Measurements from ENCODE around the gene SORCS2.
A peak's percentile ranks its signal among the peaks of the same experiment; 100 is the strongest.

Gene SORCS2

DNA sequence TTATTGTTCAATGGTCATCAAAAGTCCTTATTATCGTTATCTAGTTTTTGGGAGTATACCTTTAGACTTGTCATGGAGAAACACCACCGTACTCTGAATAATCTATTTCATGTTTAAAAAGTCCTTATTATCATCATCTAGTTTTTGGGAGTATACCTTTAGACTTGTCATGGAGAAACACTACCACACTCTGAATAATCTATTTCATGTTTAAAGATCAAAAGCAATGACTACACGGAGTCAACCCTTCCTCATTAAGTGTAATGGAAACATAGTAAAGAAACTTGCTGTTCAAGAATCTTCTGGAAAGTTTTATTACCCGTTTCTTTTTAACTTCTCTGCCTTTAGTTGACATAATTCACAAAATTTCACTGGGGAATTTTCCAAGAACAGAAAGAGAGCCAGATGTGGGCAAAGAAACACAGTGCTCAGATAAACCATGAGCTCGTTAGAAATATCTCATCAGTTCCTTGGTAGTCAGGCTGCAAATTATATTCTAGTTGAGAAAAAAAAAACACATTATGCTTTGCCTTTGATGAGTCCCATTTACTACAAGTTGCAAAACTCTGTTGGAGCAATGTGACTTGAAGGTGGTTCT lies 588.5 kb downstream of the SORCS2 start:
- DNase-seq = no peak

DNA sequence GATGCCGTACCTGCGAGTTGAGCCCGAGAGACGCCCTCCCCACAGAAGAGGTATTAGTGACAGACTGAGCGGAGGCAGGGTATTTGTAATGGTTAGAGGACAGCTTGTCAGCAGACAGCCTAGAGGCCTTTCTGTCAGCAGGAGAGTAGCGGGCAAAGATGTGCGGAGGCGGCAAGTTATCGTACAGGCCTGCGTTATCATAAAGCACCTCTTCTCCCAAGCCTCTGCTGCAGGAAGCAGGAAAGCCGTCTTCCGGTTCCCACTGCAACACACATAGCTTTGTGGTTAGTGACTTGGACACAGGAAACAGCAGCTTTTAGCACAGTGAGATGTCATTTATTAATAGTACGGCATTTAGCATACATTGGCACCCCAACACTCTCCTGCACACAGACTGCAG lies 589.0 kb downstream of the SORCS2 start:
- DNase-seq = peak; percentile 17

- DNase-seq = no peak
Measured at GRCh38 chr4:7781993-7782392, 589.7 kb downstream of the SORCS2 start.

- no peak for DNase-seq
Measured at GRCh38 chr4:7782783-7783182, 590.4 kb downstream of the SORCS2 start.

- no peak for DNase-seq
Measured at GRCh38 chr4:7783541-7783940, 591.2 kb downstream of the SORCS2 start.

DNA sequence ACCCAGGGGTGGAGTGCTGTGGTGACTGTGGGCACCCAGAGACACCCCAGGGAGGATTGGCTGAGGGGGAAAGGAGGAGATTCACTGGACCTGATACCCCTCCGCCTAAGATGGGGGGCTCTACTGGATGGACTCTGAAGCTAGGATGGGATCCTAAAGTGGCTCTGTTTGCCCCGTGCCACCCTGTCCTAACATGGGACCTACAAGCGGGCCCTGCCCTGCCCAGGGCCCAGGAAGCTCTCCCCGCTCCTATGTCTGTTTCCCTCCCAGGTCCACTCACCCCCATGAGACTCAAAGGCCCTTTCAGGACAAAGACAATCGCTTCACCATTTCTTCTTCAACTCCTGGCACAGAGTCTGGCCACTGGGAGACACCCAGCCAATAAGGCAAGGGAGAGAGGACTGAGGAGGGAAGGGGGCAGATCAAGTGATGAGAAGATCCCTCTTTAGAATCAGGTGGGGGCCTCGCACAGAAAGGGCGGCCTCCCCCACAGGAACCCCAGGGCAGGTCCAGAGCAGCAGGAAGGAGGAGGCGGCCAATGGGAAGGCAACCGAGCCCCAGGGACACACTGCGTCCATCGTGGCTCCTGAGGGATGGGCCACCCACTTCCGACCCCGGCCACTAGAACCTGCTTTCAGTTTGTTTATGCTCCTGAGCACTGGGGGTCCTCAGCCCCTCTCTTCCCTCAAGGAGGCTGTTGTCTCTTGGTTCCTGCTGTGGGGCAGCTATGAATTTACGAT lies 592.0 kb downstream of the SORCS2 start:
- DNase-seq = no peak

DNA sequence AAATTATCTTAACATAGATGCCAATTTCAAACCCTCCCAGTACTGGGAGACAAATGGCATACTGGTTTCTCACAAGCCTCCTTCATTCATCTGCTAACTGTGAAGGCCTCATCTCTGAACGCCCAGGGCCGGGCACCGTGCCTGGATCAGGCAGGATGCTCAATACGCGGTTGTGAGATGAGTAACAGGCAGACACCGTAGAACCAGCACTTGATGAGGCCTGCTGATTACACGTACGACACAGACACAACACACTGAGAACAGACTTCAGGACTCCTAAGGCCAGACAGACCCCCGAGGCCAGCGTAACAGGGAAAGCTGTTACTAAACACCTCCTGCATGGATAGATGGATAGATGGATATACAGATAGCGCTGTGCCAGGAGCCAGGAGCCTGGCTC lies 592.7 kb downstream of the SORCS2 start:
- peak; percentile 23 for DNase-seq

GRCh38 chr4:7786040-7786439 lies 593.7 kb downstream of the SORCS2 start:
- no peak for DNase-seq

GRCh38 chr4:7786517-7786916 lies 594.2 kb downstream of the SORCS2 start:
- no peak for DNase-seq

GRCh38 chr4:7787067-7787466 lies 594.7 kb downstream of the SORCS2 start:
- no peak for DNase-seq

GRCh38 chr4:7787681-7788141 lies 595.4 kb downstream of the SORCS2 start:
- DNase-seq = no peak

GRCh38 chr4:7788193-7788592 lies 595.9 kb downstream of the SORCS2 start:
- DNase-seq = no peak

- DNase-seq = no peak
Measured at GRCh38 chr4:7788694-7789425, 596.5 kb downstream of the SORCS2 start.

DNA sequence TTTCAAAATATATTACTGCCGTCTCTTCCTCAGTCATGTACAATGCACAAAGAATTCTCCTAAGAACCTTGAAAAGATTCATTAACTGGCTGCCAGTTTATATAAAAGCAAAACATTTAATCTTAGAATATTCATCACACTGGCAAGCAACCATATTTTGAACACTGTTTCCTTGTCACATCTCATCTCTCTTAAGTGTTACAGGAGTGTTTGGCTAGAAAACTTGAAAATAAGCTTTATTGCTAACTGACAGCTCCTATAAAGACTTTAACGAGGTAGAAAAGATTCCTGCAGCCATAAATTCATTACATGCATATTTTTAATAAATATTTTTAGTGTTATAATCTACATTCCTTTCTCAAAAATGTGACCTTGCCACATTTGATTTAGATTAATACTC lies 597.7 kb downstream of the SORCS2 start:
- DNase-seq = no peak

GRCh38 chr4:7790999-7791398 lies 598.7 kb downstream of the SORCS2 start:
- DNase-seq = no peak

All from CD4-positive, alpha-beta T cell treated with Interleukin-17A for 4 hours (primary cell).